Measurements from ENCODE around the gene LDAH.

DNA sequence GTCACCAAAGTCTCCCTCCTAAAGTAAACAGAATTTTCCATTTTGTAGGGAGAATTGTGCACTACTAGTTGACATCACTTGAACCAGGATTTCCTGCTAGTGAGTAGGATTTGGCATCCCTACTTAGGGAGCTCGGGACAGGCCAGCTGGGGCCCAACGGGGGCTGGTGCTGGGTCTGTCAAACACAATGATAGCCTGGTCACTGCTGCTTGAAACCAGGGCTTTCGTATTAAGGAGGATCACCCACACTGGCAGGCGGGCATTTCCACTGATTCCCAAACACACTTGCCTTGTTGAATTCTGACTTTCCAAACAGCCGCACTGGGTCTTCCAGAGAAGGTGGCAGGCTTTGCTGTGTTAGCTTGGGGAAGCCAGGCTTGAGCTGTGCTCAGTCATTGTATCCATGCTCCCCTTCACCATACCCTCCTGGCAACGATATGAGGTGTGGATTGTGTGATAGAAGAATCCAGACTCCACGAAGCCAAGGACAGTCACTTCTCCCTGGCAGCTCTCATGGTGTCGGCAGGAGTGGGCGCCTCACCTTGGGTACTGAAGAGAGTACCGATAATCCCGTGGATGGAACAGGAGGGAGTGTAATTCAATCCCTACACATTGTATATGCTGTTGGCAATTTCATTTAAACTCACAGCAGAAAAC is 148.5 kb downstream of the LDAH start:
- no peak for TF ChIP-seq ZNF274 (IDR thresholded peaks at IDR 0.05; ENCODE audit: low read depth, low read length)
- no peak for TF ChIP-seq YY1 (IDR thresholded peaks at IDR 0.05; ENCODE audit: insufficient read depth, insufficient read length)
- TF ChIP-seq SUZ12 (IDR thresholded peaks at IDR 0.05; ENCODE audit: extremely low read depth, insufficient read depth, insufficient read length), result no peak

Measured in NT2/D1 (cell line).